K562 (cell line): ENCODE results near the gene RPS19BP1.

ENCODE experiments used
- ATF2 ChIP-seq: sonication (generic); formaldehyde crosslinking; IDR thresholded peaks from 2 replicates; pipeline ENCODE4 v1.8.1; 2022; ENCODE audit warnings: missing genetic modification reagents
- BHLHE40 ChIP-seq: IDR thresholded peaks from 2 replicates; pipeline ENCODE4 v1.6.1; 2011; ENCODE audit warnings: low read length, improper control_type of control experiment
- CBFB ChIP-seq: sonication (generic); formaldehyde crosslinking; IDR thresholded peaks from 2 replicates; pipeline ENCODE4 v1.4.0; 2020; ENCODE audit warnings: mild to moderate bottlenecking, missing genetic modification reagents
- CTCF ChIP-seq, 3 experiments: IDR thresholded peaks in 2 of 3; conservative IDR thresholded peaks in 1 of 3; 2 replicates each; pipeline ENCODE4 v1.5.1; 2011 to 2012; ENCODE audit warnings: low read length in 3 of 3, mild to moderate bottlenecking in 3 of 3, control low read depth in 2 of 3, improper control_type of control experiment in 1 of 3, inconsistent platforms in 1 of 3, low read depth in 1 of 3, mixed read lengths in 1 of 3, moderate library complexity in 1 of 3; ENCODE audit not compliant: insufficient read depth in 2 of 3
- EZH2 ChIP-seq: IDR thresholded peaks from 2 replicates; pipeline ENCODE4 v1.6.1; 2012; ENCODE audit warnings: low read depth, mild to moderate bottlenecking, inconsistent platforms, low read length, borderline replicate concordance
- NFE2L1 ChIP-seq: fragments of 450-650 bp; IDR thresholded peaks from 2 replicates; pipeline ENCODE4 v1.6.1; 2016; ENCODE audit warnings: missing genetic modification characterization, low read depth, mild to moderate bottlenecking, missing compliant biosample characterization, moderate library complexity, borderline replicate concordance
- RBM39 ChIP-seq: fragments of 200-400 bp; formaldehyde crosslinking; optimal IDR thresholded peaks from 2 replicates; pipeline ENCODE3; 2018; ENCODE audit warnings: low read depth, low read length
- SMARCA4 ChIP-seq: fragments of 450-650 bp; IDR thresholded peaks from 2 replicates; pipeline ENCODE4 v1.6.1; 2016
- TAF1 ChIP-seq: IDR thresholded peaks from 2 replicates; pipeline ENCODE4 v1.6.1; 2011; ENCODE audit warnings: mild to moderate bottlenecking, low read length, moderate library complexity; ENCODE audit not compliant: insufficient read depth, control insufficient read depth, severe bottlenecking; ENCODE audit errors: extremely low read depth
- ZNF239 ChIP-seq: fragments of 250-450 bp; sonication (Bioruptor Pico); IDR thresholded peaks from 2 replicates; pipeline ENCODE4 v1.4.0; 2020; ENCODE audit warnings: mild to moderate bottlenecking
- TF ChIP-seq, protein P1 (sequence below), 3 experiments: fragments of 200-800 bp in 1 of 3; fragments of 250-450 bp in 1 of 3; fragments of 450-650 bp in 1 of 3; sonication (Bioruptor Pico) in 1 of 3; sonication (Bioruptor generic) in 1 of 3; formaldehyde crosslinking in 1 of 3; IDR thresholded peaks; 2 replicates each; pipeline versions ENCODE4 v1.6.1 to v1.8.0; 2016 to 2022; ENCODE audit warnings: mild to moderate bottlenecking in 2 of 3, missing genetic modification characterization in 2 of 3, missing compliant biosample characterization in 1 of 3, moderate library complexity in 1 of 3

DNA sequence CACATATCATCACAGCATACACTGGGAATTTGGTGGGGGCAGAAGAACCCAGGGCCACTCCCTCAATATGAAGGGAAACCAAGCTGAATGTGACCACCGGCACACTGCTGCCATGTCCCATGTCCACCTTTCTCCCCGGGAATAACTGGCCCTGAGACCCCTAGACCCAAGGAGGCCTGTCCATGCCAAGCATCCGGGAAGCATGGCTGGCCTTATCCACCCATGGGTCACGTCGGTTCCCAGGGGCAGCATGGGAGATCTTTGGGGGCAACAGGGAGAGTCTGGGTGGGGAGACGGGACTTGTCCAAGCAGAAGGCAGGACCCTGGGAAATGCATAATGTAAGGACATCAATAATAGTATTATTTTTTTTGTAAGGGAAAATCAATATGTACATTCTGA is 40.9 kb downstream of the RPS19BP1 start:
- TF ChIP-seq NFE2L1 (tag): no peak
- TF ChIP-seq ATF2 (CRISPR knock-in tag): no peak
- no peak for TF ChIP-seq CBFB
- no peak for TF ChIP-seq TAF1
- no peak for TF ChIP-seq EZH2
- no peak for TF ChIP-seq ZNF239 (CRISPR knock-in tag)
- no peak for TF ChIP-seq SMARCA4
- TF ChIP-seq BHLHE40: no peak
- TF ChIP-seq RBM39: no peak
- TF ChIP-seq, protein P1, sequence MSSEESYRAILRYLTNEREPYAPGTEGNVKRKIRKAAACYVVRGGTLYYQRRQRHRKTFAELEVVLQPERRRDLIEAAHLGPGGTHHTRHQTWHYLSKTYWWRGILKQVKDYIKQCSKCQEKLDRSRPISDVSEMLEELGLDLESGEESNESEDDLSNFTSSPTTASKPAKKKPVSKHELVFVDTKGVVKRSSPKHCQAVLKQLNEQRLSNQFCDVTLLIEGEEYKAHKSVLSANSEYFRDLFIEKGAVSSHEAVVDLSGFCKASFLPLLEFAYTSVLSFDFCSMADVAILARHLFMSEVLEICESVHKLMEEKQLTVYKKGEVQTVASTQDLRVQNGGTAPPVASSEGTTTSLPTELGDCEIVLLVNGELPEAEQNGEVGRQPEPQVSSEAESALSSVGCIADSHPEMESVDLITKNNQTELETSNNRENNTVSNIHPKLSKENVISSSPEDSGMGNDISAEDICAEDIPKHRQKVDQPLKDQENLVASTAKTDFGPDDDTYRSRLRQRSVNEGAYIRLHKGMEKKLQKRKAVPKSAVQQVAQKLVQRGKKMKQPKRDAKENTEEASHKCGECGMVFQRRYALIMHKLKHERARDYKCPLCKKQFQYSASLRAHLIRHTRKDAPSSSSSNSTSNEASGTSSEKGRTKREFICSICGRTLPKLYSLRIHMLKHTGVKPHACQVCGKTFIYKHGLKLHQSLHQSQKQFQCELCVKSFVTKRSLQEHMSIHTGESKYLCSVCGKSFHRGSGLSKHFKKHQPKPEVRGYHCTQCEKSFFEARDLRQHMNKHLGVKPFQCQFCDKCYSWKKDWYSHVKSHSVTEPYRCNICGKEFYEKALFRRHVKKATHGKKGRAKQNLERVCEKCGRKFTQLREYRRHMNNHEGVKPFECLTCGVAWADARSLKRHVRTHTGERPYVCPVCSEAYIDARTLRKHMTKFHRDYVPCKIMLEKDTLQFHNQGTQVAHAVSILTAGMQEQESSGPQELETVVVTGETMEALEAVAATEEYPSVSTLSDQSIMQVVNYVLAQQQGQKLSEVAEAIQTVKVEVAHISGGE (CRISPR knock-in tag; IDR thresholded peaks at IDR 0.05): no peak
- no peak for TF ChIP-seq CTCF (IDR thresholded peaks at IDR 0.05 in 2 of 3, conservative IDR thresholded peaks at IDR 0.05 in 1 of 3; ENCODE audit: insufficient read depth in 2 of 3, low read depth in 1 of 3, low read length in 3 of 3)
